BJ (cell line): ENCODE data around the gene MXRA8. TPM values are rescaled to one million over a fixed set of nuclear protein-coding genes. Genes with fewer than 3 reads are reported as not detected.

Experiments used
- CTCF ChIA-PET: fragments of 350-600 bp; formaldehyde crosslinking; extraction: SDS; loops from one replicate; lab custom pipeline; 2021; ENCODE audit warnings: antibody characterized with exemption, inconsistent platforms; lab: Yijun Ruan, JAX
- POLR2A ChIA-PET: fragments of 300-600 bp; sonication (Branson Sonifier 250); formaldehyde crosslinking; extraction: SDS; loops from one replicate; lab custom pipeline; 2021; ENCODE audit warnings: antibody characterized with exemption; lab: Charles Lee
- DNase-seq: peaks from one replicate; pipeline ENCODE4 v3.0.0-alpha.2; 2011; ENCODE audit warnings: low read depth
- H3K27me3 ChIP-seq: 2 replicates; pipeline ENCODE4 v1.6.0; 2011; ENCODE audit warnings: low read length; ENCODE audit not compliant: control insufficient read depth, insufficient read depth
- H3K36me3 ChIP-seq: 2 replicates; pipeline ENCODE4 v1.5.1; 2011; ENCODE audit warnings: low read length; ENCODE audit not compliant: control insufficient read depth, insufficient read depth
- H3K4me3 ChIP-seq: 2 replicates; pipeline ENCODE4 v1.5.1; 2011; ENCODE audit warnings: low read depth, mild to moderate bottlenecking, control low read depth, low read length
- CTCF ChIP-seq: IDR thresholded peaks from 2 replicates; pipeline ENCODE4 v1.5.1; 2011; ENCODE audit warnings: low read depth, mild to moderate bottlenecking, control low read depth, inconsistent platforms, low read length, moderate library complexity; ENCODE audit not compliant: insufficient read depth
- polyA plus RNA-seq: library from polyadenylated mRNA; depleted of rRNA; stranded (reverse); fragments of >200 nt; gene quantifications from 2 replicates; pipeline ENCODE4 v1.2.3, GENCODE V29; 2011

The MXRA8 gene
- polyA plus RNA-seq, 1 experiment, result 702 TPM

- Histone ChIP-seq H3K4me3 (peak overlapping the region; percentile 95), H3K27me3 (no peaks in the 10 kb centered on the region), H3K36me3 (peaks cover 29% of the 10 kb centered on the region)
- no peak for TF ChIP-seq CTCF
- ChIA-PET POLR2A (no interaction called here), CTCF (interaction anchor here (1.5 to 2.7 kb wide), 2 partner anchors 8 to 14 kb away, joined by 8 to 31 read pairs; partner anchors contain the start of gene DVL1)
- DNase-seq, result no peak
These were observed 1.5 kb downstream of the MXRA8 start for GRCh38 chr1:1356796-1357401.

GRCh38 chr1:1356166-1356795 lies 2.1 kb downstream of the MXRA8 start:
- ChIA-PET CTCF (no interaction called here), POLR2A (no interaction called here)
- DNase-seq, result no peak
- no peak for TF ChIP-seq CTCF
- peak overlapping the region; percentile 95 for H3K4me3 ChIP-seq
- peaks cover 31% of the 10 kb centered on the region for H3K36me3 ChIP-seq
- no peaks in the 10 kb centered on the region for H3K27me3 ChIP-seq

DNA sequence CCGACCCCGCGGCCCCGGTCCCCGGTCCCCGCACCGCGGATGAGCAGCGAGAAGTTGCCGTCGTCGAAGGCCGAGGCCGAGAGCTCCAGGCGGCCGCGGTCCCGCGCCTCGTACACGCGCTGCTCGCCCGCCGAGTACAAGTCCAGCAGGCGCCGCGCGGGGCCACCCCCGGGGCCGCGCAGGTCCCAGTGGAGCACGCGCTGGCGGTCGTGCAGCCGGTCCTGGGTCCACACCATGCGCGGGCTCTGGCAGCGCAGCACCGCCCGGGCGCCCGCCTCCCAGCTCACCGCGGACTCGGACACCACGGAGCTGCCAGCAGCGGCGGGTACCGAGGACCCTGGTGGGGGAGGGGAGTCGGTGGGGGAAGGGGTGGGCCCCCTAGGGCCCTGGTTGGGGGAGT lies 2.9 kb downstream of the MXRA8 start:
- peaks cover 31% of the 10 kb centered on the region for H3K36me3 ChIP-seq
- no peak for DNase-seq
- CTCF ChIA-PET, result no interaction called here
- H3K4me3 ChIP-seq, result peak overlapping the region; percentile 95
- POLR2A ChIA-PET, result no interaction called here
- H3K27me3 ChIP-seq, result no peaks in the 10 kb centered on the region
- TF ChIP-seq CTCF, result no peak

DNA sequence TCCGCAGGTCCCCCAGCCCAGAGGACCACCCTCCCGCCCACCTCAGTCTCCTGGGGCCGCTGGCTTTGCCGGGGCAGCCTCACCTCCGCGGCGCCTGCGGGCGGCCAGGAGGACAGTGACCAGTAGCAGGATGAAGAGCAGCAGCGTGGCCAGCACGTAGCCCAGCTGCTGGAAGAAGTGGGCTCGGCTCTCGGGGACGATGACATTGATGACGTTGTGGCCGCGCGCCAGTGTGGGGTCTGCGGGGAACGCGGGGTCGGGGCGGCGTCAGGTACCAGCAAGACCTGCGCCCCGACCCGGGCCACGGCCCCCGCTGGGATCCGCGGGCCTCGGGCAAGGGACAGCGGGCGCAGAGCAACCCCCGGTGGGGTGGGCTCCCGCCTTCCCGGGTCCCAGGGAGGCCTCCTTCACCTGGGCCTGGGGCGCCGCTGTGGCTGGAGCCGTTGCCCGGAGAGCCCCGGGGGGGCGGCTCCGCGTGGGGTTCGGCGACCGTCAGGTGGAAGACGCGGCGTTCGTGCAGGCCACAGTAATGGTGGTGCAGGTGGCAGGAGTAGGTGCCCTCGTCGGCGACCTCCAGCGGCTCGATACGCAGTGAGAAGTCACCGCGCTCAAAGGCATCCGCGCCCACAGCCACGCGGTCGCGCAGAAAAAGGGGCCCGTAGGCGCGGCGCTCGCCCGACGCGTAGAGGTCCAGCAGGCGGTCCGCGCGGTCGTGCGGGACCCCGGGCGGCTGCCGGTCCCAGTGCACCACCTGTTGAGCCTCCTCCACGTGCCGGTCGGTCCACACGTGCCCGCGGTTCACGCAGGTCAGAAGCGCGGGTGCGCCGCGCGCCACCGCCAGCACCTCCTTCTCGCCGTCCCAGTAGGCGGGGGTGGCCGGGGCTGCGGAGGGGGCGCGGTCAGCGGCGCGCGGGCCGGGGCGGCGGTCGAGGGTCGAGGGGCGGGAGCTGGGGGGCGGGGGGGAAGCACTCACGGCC lies 3.8 kb downstream of the MXRA8 start:
- Histone ChIP-seq H3K27me3 (no peaks in the 10 kb centered on the region), H3K4me3 (peak overlapping the region; percentile 95), H3K36me3 (peaks cover 31% of the 10 kb centered on the region)
- TF ChIP-seq CTCF, result no peak
- CTCF ChIA-PET, result interaction anchor here (4.2 kb wide), 1 partner anchor 19 kb away, joined by 43 read pairs; the partner anchor contains the start of gene AURKAIP1
- DNase-seq, result no peak
- POLR2A ChIA-PET, result no interaction called here
